Smooth muscle cell (in vitro differentiated cells): ENCODE data around the gene PRR5L. TPM values are rescaled to one million over a fixed set of nuclear protein-coding genes. Genes with fewer than 3 reads are reported as not detected.
"Not testable (repeated sequence)": the region's sequence is repeated elsewhere in the genome, so short reads cannot be mapped to it uniquely, and the experiment has no call there.

Source experiments
- DNase-seq: peaks from one replicate; lab custom pipeline; 2025; ENCODE audit not compliant: unreplicated experiment; lab: John Stamatoyannopoulos, UW
- H2AFZ ChIP-seq: fragments of 200-600 bp; sonication (generic); 2 replicates; pipeline ENCODE4 v1.6.0; 2016; ENCODE audit warnings: antibody characterized with exemption, low read depth, mild to moderate bottlenecking
- H3F3A ChIP-seq: fragments of 200-600 bp; sonication (generic); 2 replicates; pipeline ENCODE4 v1.6.0; 2017; ENCODE audit warnings: antibody characterized with exemption, low read depth
- H3K27ac ChIP-seq: fragments of 200-600 bp; sonication (generic); 2 replicates; pipeline ENCODE4 v1.5.1; 2016; ENCODE audit warnings: low read depth, mild to moderate bottlenecking
- H3K27me3 ChIP-seq: fragments of 200-600 bp; sonication (generic); 2 replicates; pipeline ENCODE4 v1.6.1; 2016; ENCODE audit warnings: low read depth, mild to moderate bottlenecking
- H3K36me3 ChIP-seq: fragments of 200-600 bp; sonication (generic); 2 replicates; pipeline ENCODE4 v1.5.1; 2016; ENCODE audit warnings: low read depth
- H3K4me1 ChIP-seq: fragments of 200-600 bp; sonication (generic); 2 replicates; pipeline ENCODE4 v1.5.1; 2016; ENCODE audit warnings: low read depth
- H3K4me2 ChIP-seq: fragments of 200-600 bp; sonication (generic); 2 replicates; pipeline ENCODE4 v1.6.0; 2016; ENCODE audit warnings: mild to moderate bottlenecking
- H3K4me3 ChIP-seq: fragments of 200-600 bp; sonication (generic); 2 replicates; pipeline ENCODE4 v1.5.1; 2016; ENCODE audit warnings: mild to moderate bottlenecking
- H3K79me2 ChIP-seq: fragments of 200-600 bp; sonication (generic); 2 replicates; pipeline ENCODE4 v1.6.0; 2016; ENCODE audit warnings: low read depth, mild to moderate bottlenecking
- H3K9ac ChIP-seq: fragments of 200-600 bp; sonication (generic); 2 replicates; pipeline ENCODE4 v1.6.0; 2016; ENCODE audit warnings: low read depth
- H3K9me3 ChIP-seq: fragments of 200-600 bp; sonication (generic); replicated peaks from 2 replicates; pipeline ENCODE4 v1.5.1; 2016; ENCODE audit warnings: low read depth
- H4K20me1 ChIP-seq: fragments of 200-600 bp; sonication (generic); 2 replicates; pipeline ENCODE4 v1.6.0; 2016; ENCODE audit warnings: low read depth
- CTCF ChIP-seq: fragments of 200-600 bp; sonication (generic); IDR thresholded peaks from 2 replicates; pipeline ENCODE4 v1.5.1; 2017; ENCODE audit warnings: borderline replicate concordance, mild to moderate bottlenecking, antibody characterized with exemption; ENCODE audit not compliant: insufficient read depth, poor library complexity, severe bottlenecking
- WGBS: methylation state at CpG from one replicate; pipeline ENCODE4 v1.1.7; 2016; ENCODE audit warnings: low lambda C conversion rate; 5-methylcytosine and 5-hydroxymethylcytosine counted together
- polyA plus RNA-seq: library from polyadenylated mRNA; unstranded; fragments of >200 nt; fragmentation: Nextera tagmentation; extraction: Ambion mirVana; gene quantifications from 2 replicates; pipeline ENCODE4 v1.2.1, GENCODE V29; 2016
- total RNA-seq: library from RNA; depleted of rRNA; stranded (reverse); fragments of >200 nt; gene quantifications from 2 replicates; pipeline ENCODE4 v1.2.3, GENCODE V29; 2014

The PRR5L gene
- total and polyA plus RNA-seq, 2 experiments from 2014 or later, result 21.4 to 41.4 TPM

GRCh38 chr11:36509694-36510593, 213.9 kb downstream of the PRR5L start, which contains the start of gene TRAF6:
Gene TRAF6, minus strand, starts transcription at chr11:36510272. Its CDS starts 8,757 bp downstream, at chr11:36501515.
- WGBS, result 1% methylated on average over 74 of the region's 81 CpGs

DNA sequence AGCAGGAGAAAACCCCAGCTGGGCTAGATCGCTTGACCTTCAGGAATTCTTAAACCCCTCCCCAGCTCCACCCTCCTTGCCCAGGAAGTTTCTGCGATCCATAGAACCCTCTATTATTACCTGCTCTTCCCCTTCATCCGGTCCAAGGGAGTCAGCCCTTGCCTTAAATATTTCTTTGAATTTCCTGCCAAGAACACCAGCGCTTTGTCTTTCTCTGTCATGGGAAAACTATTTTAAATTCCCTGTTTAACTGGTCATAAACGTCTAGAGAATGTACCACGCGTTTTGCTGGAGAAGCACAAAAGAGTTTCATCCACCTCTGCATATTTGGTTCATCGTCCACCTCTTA, 214.5 kb downstream of the PRR5L start:
- Histone ChIP-seq H3K27me3 (no peaks in the 10 kb centered on the region), H3K4me1 (no peaks in the 10 kb centered on the region), H3K79me2 (peaks cover 35% of the 10 kb centered on the region), H4K20me1 (peaks cover 27% of the 10 kb centered on the region), H2AFZ (peak overlapping the region; percentile 98), H3K27ac (peak overlapping the region; percentile 78), H3K9me3 (peaks cover 6% of the 10 kb centered on the region), H3K9ac (peak overlapping the region; percentile 93), H3K36me3 (no peaks in the 10 kb centered on the region), H3F3A (no peaks in the 10 kb centered on the region), H3K4me3 (peak overlapping the region; percentile 98), H3K4me2 (peak overlapping the region; percentile 82)
- 15% methylated on average over 8 of the region's 8 CpGs for WGBS
- no peak for TF ChIP-seq CTCF
- DNase-seq, result no peak

More at GRCh38 chr11:36509694-36510593, 213.9 kb downstream of the PRR5L start, which contains the start of gene TRAF6:
- Histone ChIP-seq H3K4me1 (no peaks in the 10 kb centered on the region), H3K79me2 (peaks cover 42% of the 10 kb centered on the region), H3K4me2 (peak within 1 kb of the TSS; percentile 82), H4K20me1 (peaks cover 31% of the 10 kb centered on the region), H3K27me3 (no peaks in the 10 kb centered on the region), H3K36me3 (no peaks in the 10 kb centered on the region), H3F3A (no peaks in the 10 kb centered on the region), H3K27ac (peak within 1 kb of the TSS; percentile 78), H2AFZ (peak within 1 kb of the TSS; percentile 98), H3K4me3 (peak within 1 kb of the TSS; percentile 98), H3K9ac (peak within 1 kb of the TSS; percentile 93), H3K9me3 (peaks cover 6% of the 10 kb centered on the region)
- TF ChIP-seq CTCF, result peak; percentile 87
- DNase-seq, result peak; percentile 86

- not testable (repeated sequence) for H3K9me3 ChIP-seq, DNase-seq, H3K9ac ChIP-seq, H3K27me3 ChIP-seq, H3K36me3 ChIP-seq, H3K4me1 ChIP-seq, H3F3A ChIP-seq
- peaks cover 22% of the 10 kb centered on the region for H4K20me1 ChIP-seq
- peak overlapping the region; percentile 78 for H3K27ac ChIP-seq
- peak overlapping the region; percentile 98 for H2AFZ ChIP-seq
- WGBS, result 94% methylated on average over 2 of the region's 2 CpGs
- peak overlapping the region; percentile 98 for H3K4me3 ChIP-seq
- peaks cover 30% of the 10 kb centered on the region for H3K79me2 ChIP-seq
- peak overlapping the region; percentile 82 for H3K4me2 ChIP-seq
These were observed 215.0 kb downstream of the PRR5L start for GRCh38 chr11:36511062-36511461.

GRCh38 chr11:36512016-36512415, 215.9 kb downstream of the PRR5L start:
- no peak for DNase-seq
- no peaks in the 10 kb centered on the region for H3K27me3 ChIP-seq
- no peaks in the 10 kb centered on the region for H3K4me1 ChIP-seq
- no peak overlapping the region for H3K4me2 ChIP-seq
- H3K36me3 ChIP-seq, result no peaks in the 10 kb centered on the region
- no peak overlapping the region for H3K27ac ChIP-seq
- H3K4me3 ChIP-seq, result no peak overlapping the region
- no peak for TF ChIP-seq CTCF
- peaks cover 14% of the 10 kb centered on the region for H4K20me1 ChIP-seq
- WGBS, result 72% methylated on average over 5 of the region's 5 CpGs
- H2AFZ ChIP-seq, result no peak overlapping the region
- H3K9me3 ChIP-seq, result peaks cover 6% of the 10 kb centered on the region
- H3K79me2 ChIP-seq, result peaks cover 22% of the 10 kb centered on the region
- no peaks in the 10 kb centered on the region for H3F3A ChIP-seq
- no peak overlapping the region for H3K9ac ChIP-seq
